Cardiac septum (tissue), 1 donor: ENCODE data around the gene CYP4F8. TPM values are rescaled to one million over a fixed set of nuclear protein-coding genes. Genes with fewer than 3 reads are reported as not detected.
"Not testable (repeated sequence)": the region's sequence is repeated elsewhere in the genome, so short reads cannot be mapped to it uniquely, and the experiment has no call there.

Experiments
- DNase-seq: peaks from one replicate; pipeline ENCODE4 v3.0.0-alpha.2; 2020; ENCODE audit warnings: low spot score
- intact Hi-C: fragments of 100-400 bp; cut with DNase I; formaldehyde crosslinking; loops from one replicate; pipeline ENCODE4 v1.14.0; 2022
- total RNA-seq: library from RNA; stranded (reverse); fragmentation: NEBNext Ultra II Directional; extraction: Animal tissue kit (Norgen Biotek cat#: 25700); gene quantifications from one replicate; pipeline ENCODE4 v1.2.1, GENCODE V29; 2021
- donor health status: DM: no; HTN: no; CAD: no.

CYP4F8 gene
- total RNA-seq, 1 donor from 2014 or later, result not detected

DNA sequence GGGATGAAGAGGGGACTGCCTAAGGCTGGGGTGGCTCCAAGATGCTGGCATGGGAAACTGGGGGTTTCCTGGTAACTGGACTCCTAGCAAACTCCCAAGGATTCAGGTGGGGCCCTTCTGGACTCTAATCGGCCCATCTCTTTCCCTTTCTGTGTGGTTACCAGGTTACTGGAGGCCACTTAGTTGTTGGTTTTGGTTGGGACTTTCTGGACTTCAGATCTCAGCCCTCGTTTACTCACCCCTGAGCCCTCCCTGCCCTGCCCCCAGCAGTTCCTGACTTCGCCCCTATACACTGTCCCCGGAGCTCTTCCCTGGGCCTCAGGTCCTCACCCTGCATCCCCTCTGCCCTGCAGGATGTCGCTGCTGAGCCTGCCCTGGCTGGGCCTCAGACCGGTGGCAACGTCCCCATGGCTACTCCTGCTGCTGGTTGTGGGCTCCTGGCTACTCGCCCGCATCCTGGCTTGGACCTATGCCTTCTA is 58.2 kb downstream of the CYP4F8 start:
- DNase-seq, result no peak
- intact Hi-C loops, result no loop called here

DNA sequence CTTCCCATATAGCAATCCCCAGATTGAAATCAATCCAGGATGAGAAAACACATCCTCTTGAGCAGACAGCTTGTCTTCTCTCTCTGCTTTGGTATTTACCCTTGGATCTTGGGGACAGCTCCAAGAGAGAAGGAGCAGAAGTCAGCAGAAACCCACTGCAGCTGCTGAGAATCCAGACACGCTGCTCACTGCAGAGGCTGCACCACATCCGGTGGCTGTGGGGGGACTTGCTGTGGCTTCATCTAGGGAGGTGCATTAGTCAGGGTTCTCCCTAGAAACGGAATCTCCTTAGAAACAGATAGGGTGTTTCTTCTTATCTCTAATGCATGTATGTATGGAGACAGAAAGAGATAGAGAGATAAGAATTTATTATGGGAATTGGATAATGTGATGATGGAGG is 60.5 kb downstream of the CYP4F8 start:
- intact Hi-C loops, result no loop called here
- no peak for DNase-seq

DNA sequence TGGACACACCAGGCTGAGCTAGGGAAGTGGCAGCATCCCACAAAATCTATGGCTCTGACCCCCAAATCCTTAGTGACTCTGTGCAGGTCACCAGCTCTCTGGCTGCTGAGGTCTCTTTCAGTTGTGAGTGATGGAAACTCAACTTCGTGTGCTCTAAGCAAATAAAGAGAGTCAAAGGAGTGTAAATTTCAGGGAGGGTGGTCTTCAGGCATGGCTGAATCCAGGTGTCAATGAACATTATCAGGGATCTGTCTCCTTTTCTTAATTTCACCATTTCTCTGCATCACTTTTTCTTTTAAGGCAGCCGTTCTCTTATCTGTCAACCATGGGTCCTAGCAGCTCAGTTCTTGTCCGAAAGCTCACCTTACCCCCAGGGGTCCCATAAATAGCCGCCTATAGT is 64.1 kb downstream of the CYP4F8 start:
- intact Hi-C loops, result no loop called here
- DNase-seq, result no peak

DNA sequence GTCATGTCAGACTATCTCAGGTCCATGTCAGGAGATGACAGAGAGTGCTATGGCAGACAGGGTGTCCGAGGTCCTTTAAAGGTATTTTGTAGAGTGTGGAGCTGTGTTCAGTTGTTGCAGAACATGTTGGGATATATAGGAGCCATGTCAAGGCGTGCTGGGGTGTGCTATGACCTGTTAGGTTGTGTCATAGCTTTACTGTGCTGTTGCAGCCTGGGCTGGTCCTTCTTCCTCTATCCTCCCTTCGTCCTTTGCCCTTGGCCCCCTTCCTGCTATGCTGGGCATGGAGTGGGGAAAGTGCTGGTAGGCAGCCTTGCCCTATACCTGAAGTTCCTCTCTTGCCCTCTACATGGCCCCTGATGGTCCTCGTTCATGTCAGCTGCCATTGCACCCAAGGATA is 64.8 kb downstream of the CYP4F8 start:
- intact Hi-C loops, result not testable (repeated sequence)

More for the DNA sequence above, 64.8 kb downstream of the CYP4F8 start:
- DNase-seq, result not testable (repeated sequence)

Other genes with a start within 250 kb of the CYP4F8 start
- gene AKAP8, start 235.4 kb upstream of the CYP4F8 start, total RNA-seq, result 19.2 TPM
- 63.1 TPM for gene AKAP8L, start 196.2 kb upstream of the CYP4F8 start, total RNA-seq
- gene WIZ, start 165.3 kb upstream of the CYP4F8 start, total RNA-seq, result 21.6 TPM
- 1.7 TPM for gene RASAL3, start 150.7 kb upstream of the CYP4F8 start, total RNA-seq
- not detected for gene PGLYRP2, start 135.7 kb upstream of the CYP4F8 start, total RNA-seq
- not detected for gene CYP4F22, start 106.7 kb upstream of the CYP4F8 start, total RNA-seq
- 1.00 TPM for gene CYP4F3, start 25.7 kb downstream of the CYP4F8 start, total RNA-seq
- gene CYP4F12, start 57.9 kb downstream of the CYP4F8 start, total RNA-seq, result 1.9 TPM
- gene OR10H2, start 112.8 kb downstream of the CYP4F8 start, total RNA-seq, result not detected
- gene OR10H3, start 122.8 kb downstream of the CYP4F8 start, total RNA-seq, result not detected
- not detected for gene OR10H5, start 172.4 kb downstream of the CYP4F8 start, total RNA-seq
- not detected for gene OR10H1, start 200.4 kb downstream of the CYP4F8 start, total RNA-seq